Globus pallidus (tissue), 1 donor: ENCODE measurements around the gene TPK1.
"Not testable (repeated sequence)": the region's sequence is repeated elsewhere in the genome, so short reads cannot be mapped to it uniquely, and the experiment has no call there.

Experiments used
- DNase-seq: peaks from one replicate; pipeline ENCODE4 v3.0.0-alpha.2; 2015; ENCODE audit warnings: low spot score

Gene TPK1

DNA sequence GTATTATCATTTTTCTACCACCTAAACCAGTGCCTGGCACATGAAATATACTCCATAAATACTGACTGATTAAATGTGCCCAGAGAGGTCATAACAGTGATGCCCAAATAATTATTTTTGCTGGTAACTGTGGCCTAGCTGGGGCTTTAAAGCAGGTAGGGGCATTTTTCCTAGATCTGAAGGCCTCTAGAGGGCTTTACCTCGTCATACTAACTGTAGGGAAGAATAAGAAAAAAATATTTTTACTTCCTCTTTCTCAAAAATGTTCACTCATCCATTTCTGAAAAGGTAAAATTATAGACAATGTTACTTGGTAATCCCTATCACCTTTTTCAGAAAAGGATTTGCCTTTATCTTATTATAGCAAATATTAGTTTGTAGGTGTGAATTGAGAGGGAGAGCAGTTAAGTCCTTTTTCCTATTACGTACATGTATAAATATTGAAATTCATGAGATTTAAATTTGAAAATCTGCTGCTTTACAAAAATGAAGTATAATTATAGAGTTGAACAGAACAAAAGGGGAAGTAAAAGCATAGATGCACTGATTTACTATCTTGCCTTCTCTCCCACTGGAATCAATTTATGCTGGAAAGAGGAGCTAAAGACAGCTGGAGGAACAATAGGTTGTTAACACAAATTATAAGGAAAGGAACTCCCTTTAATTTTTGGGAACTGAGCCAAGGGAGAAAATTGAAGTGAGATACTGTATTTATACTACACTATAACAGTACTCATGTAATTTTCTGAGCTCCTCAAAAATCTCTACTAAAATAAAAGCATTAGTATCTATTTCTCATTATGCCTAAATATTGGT lies 360.8 kb downstream of the TPK1 start:
- no peak for DNase-seq

DNA sequence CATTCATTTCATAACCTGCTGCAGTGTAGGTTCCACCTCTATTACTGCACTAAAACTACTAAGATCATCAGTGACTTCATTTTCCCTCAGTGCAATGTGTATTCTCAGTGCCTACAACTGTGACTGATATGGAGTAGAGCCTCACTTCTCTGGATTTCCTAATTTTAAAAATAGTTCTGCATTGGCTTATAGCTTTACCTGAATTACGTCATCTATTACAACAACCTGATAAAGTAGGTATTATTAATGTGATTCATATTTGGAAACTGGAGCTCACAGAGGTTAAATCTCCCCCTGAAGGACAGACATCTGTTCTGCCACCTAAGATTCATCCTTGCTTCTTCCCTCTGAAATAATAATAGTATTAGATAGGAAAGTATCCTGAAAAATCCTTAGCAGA lies 361.5 kb downstream of the TPK1 start:
- DNase-seq = no peak

DNA sequence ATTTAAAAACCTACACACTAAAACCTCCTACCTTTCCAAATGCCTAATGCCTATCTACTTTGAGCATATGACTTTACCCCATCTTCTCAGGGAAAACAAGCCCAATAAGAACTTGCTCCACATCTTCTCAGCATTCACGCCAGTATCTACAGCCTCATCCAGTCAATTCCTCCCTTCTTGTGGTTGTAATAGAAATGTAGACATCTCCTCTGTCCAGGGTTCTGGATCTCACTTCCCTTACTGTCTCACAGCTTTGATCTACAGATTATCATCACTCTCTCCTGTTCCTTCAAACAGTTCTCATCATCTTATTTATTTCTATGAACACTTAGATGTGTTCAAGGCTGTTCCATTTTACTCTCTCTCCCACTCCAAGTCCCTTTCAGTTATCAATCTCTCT lies 361.9 kb downstream of the TPK1 start:
- DNase-seq = no peak

DNA sequence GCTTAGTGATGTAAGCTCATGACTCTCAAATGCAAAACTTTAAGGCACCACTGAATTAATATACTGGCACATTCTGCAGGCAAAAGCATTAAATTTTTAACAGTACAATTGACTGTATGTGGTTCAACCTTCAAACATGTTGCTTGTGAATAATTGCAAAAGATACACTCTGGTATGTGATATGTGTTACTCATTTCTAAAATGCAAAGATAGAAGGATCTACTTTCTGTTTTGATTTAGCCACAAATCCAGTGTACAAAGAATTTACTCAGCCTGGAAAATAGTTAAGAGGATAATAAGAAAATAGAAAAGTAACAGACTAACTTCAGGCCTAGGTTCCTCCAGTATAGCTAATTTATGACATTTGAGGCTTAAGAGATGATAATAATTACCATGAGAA lies 365.8 kb downstream of the TPK1 start:
- DNase-seq = no peak

DNA sequence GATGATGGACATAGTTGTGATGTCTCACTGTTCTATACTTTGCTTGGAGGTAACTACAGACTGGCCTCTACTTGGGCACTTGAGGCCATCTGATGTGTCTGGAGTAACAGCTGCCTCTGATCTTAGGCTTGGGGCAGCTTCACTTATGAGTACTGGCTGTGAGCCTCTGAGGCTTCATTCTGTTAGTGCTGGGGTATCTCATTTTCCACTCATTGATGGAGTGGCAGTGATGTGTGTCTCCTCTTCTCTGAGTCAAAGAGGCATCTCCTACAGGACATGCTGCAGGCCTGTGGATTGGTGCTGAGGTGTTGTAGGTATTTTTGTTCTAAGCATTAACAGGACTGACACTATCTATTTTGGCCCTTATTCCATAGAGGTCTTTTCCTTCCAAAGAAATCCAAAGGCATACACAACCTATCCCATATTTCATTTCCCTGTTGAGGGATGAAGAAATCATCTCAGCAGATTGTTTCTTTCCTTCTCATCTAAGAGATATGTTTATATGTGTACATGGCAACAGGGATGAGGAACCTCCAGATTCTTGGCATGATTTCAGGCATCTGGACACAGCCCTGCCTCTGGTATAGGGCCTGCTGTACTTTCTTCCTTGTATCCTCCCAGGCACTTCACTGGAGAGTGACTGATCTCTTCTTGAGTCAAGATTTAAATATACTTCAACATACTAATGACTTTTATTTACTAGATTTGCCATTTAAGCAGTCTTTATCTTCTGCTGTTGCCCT lies 366.7 kb downstream of the TPK1 start:
- no peak for DNase-seq

DNA sequence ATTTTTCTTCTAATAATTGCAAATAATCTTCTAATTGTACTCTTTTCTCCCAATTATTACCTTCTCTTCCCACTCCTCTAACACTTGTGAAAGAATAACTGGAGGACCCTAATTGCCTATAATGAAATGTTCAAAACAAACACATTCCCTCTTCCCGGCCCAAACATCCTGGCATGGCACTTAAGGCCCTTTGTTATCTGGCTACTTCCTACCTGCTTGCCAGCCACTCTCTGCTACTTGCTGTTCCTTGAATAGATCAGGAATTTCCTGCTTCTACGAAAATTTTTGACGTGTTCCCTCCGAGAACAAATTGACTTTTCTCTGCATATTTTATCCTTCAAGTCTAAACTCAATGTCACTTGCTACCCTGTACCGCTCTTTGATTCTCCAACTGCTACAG lies 376.2 kb downstream of the TPK1 start:
- no peak for DNase-seq

DNA sequence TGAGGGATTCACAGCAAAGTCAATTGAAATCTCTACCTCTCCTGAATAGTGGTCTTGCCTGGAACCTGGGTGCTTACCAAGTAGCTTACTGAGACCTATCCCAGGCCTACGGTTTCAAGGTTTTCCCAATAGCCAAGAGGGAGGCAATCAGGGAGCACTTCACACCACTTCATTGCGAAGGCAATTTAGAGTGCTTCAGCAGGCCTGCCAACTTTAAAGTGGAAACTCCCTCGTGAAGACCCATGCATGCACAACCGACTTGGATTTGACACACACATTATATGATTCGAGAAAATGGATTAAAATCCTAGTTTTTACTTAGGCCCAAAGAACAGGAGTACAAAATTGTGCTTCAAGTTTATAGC lies 380.8 kb downstream of the TPK1 start:
- DNase-seq = no peak

DNA sequence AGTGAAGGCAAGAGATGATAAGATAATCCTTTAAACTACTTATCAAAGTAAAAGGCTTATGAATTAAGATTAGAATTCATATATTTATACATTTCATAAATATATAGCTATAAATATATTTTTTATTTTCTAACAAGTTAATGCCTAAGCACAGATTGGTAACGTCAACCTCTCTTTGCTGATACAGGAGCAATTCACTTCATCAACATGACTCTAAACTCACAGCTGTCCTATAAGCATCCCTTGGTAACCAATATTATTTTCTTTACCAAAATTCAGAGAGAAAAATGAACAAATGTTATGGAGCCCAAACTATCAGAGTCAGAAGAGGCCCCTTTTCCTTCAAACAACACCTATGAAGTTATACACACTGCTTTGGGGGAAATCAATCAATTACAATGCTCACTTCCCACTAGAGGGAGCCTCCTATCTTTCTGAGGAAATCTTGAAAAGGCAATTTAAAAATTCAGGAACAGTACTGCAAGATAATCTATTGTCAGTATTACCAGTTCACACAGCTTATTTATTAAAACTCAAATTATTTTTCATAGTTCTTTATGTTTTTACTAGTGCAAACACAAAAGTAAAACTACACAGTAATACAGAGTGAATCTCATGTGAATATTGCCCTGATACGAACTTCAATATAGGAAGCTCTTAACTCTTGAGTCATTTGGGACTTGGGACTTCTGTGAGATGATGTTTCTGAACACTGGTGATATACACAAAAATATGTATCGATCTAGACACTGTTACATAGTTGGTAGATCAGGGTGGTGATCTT lies 381.4 kb downstream of the TPK1 start:
- DNase-seq = no peak

DNA sequence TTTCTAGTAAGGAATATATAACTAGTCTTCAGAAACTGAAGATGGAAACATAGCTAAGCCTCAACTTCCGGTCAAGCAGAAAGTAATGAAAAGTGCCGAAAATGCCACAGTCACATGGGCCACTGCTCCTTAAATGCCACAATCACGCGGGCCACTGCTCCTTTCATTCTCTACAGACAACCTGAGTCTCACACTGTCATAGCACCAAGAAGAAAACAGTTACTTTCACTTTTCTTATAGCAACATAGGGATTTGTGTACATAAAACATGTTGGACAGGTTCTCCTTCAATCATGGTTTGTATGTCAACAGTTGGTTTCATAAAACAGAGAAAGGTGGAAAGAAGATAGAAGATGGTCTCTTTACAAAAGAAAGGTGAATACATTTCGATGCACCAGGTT lies 383.8 kb downstream of the TPK1 start:
- DNase-seq = no peak

DNA sequence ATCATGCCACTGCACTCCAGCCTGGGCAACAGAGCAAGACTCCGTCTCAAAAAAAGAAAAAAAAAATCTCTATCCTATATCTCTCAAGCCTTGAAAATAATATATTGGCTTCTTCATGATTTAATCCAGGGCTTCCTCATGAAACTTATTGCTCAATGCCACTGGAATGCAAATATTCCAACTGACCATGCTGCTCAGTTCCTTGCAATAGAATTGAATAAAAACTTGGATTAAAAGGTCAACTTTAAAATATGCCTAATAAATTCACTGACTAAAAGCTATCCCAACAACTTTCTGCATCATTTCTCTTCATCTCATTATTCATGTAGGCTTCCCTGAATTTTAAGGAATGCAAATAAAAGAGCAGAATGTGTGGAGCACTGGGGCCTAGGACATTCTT lies 390.3 kb downstream of the TPK1 start:
- DNase-seq = no peak

DNA sequence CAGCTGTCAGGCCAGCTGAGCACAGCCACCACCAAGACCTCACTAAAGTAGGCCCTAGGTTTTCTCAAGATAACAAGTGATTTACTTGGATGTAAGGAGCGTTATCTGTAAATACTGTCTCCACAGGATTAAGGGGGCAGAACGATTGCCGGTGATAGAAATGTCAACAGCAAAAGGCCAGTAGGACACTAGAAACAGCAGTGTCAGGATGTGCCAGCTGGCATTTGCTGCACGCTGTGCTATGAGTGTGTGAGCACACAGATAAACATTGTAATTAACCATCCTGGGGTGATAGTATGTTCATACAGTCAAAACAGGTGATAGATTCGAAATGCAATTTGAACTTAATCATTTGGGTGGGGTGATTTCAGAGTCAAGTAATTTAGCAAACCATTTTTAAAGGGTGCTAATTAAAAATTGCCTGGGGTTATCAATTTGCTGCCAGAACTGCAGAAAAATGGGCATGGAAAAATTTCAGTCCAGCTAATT lies 396.1 kb downstream of the TPK1 start:
- no peak for DNase-seq

DNA sequence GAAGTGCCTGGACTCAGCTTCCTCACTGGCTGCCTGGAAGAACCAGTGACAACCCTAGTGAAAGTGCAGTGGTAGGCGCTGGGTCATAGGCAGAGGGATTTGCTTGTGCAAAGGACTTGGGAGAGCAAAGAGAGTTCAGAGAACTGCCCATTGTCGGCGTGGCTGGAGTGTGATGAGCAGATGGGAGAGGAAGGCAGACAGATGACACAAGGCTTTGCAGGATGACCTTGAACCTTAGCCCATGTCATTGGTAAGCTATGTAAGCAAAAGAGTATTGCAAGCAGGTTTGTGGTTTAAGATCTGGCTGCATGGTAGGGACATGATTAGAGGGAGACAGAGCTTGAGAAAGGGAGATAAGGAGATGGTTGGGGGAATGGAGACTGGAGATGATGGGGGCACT lies 397.1 kb downstream of the TPK1 start:
- no peak for DNase-seq

DNA sequence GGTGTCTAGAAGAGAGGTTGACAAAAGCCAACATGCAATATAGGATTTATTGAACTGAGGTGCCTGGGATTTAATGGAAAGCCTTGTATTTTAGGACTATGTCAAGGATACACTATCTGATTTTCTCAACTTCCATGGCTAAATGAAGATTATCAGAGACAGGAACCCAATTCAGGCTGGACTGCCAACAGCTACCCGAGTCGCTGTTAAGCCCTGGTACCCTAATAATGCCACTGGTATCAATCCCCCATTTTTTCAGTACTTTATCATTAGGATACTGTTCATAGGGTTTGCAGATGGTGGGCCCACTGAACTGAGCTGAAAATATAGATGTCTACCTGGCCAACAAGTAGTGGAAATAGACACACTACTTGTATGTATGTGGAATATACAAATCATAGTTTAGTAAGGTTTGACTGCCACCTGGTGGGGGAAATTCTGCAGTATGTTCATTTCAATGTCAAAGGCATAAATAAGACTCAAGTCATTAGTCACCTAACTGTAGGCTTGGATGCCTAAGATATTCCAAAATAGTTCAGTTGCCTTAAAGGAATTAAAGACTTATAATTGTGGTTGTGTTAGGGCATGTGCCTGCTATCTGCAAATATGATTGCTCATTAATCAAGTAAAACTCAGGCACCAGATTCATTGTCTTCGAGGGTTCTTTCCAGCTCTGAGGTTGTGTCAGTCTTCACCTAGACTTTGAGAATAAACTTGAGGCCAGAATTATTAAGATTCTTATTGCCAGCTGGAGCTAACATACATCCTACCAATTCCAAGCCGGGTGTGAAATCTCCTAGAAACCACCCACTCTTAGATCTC lies 398.3 kb downstream of the TPK1 start:
- peak; percentile 39 for DNase-seq

DNA sequence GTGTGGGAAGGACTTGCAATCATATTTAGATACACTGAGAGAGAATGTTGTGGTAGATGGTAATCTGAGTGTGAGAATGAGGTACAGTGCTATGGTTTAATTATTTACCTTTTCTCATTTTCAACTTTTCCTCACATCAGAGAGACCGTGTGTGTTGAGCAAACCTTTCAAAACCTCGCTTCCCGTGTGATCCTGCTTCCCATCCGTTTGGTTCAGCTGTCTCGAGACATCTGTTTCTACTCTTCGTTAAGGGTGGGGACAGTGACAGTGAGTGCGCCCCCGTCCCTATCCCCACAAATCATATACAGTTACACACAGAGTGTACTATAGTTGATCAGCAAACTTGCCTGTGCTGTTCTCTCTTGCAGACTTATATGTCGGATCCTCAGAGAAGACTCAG lies 399.4 kb downstream of the TPK1 start:
- DNase-seq = no peak

DNA sequence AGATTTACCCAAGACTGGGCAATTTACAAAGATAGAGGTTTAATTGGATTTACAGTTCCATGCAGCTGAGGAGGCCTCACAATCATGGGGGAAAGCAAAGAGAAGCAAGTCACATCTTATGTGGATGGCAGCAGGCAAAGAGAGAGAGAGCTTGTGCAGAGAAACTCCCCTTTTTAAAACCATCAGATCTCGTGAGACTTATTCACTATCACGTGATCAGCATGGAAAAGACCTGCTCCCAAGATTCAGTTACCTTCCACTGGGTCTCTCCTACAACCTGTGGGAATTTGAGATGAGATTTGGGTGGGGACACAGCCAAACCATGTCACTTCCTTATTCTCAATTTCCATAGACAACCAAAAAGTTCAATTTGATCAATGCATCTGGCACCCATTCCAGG lies 407.4 kb downstream of the TPK1 start:
- DNase-seq = no peak

DNA sequence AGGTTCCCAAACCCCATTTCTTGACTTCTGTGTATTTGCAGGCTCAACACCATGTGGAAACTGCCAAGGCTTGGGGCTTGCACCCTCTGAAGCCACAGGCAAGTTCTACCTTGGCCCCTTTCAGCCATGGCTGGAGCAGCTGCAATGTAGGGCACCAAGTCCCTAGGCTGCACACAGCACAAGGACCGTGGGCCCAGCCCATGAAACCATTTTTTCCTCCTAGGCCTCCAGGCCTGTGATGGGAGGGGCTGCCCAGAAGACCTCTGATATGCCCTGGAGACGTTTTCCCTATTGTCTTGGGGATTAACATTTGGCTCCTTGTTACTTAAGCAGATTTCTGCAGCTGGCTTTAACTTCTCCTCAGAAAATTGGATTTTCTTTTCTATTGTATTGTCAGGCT lies 408.3 kb downstream of the TPK1 start:
- not testable (repeated sequence) for DNase-seq

DNA sequence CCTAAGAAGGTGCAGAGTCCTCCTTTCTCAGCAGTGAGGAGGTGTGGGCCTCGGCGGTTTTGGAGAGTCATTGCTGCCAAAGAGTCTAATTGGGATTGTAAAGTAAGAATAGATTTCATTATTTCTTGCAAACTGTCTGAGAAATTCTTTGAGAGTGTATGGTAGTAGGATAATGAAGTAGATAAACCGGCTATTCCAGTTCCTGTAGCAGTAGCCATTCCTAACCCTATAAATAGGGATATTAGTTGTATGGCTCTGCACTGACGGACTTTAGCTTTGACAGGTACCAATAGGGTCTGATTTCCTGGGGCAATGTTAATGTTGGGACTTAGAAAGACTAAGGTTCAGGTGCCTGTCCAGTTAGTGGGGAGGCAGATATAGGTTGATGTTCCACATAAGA lies 416.9 kb downstream of the TPK1 start:
- not testable (repeated sequence) for DNase-seq

DNA sequence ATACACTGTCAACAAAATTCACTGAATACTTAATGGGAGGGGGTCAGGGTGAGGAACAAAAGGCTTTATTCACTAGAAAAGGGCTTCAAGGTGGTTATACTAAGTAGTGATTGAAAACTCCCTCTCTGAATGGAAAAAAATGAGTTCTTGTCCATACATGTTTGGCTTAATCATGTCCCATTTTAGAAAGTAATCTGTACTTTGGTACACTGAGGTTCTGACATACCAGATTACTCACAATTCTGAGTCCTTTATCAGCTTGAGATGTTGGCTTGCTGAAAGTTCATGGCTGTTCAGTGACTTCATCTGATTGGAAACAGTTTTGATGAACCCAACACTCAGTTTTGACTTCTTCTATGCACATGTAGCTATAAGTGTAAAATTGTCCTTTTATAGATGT lies 419.5 kb downstream of the TPK1 start:
- DNase-seq = no peak

DNA sequence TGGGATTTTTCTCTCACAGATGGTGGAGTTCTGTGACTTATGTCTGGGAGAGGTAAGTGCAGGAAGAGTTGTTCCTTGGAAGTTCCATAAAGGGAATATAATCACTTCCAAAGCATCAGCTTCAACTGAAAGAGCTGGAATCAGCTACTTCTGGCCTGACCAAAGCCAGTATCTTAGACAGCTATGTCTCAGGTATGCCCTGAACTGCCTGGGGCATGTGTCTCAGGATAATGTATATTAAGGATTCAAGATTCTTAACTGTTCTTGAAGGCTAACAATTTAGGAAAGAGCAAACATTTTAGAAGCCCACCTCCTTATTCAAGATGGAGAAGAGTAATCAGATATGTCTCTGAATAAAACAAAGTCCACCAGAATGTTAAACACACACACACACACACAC lies 420.0 kb downstream of the TPK1 start:
- DNase-seq = no peak

DNA sequence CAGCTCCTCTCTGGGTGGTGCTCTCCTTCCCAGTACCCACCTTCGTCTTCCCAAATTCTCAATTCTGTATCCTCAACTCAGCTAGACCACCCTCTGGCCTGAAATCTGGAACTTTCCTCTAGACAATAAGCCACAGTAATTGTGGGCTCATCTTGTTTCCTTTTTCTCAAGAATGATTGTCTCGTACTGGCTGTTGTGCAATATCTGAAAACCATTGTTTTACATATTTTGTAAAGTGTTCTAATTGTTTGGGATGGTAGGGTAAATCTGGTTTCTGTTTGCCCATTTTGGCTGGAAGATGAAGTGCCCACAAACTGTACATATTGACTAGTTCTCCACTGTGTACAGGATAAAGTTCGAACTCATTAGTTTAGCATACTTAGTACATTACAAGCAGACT lies 421.0 kb downstream of the TPK1 start:
- no peak for DNase-seq

DNA sequence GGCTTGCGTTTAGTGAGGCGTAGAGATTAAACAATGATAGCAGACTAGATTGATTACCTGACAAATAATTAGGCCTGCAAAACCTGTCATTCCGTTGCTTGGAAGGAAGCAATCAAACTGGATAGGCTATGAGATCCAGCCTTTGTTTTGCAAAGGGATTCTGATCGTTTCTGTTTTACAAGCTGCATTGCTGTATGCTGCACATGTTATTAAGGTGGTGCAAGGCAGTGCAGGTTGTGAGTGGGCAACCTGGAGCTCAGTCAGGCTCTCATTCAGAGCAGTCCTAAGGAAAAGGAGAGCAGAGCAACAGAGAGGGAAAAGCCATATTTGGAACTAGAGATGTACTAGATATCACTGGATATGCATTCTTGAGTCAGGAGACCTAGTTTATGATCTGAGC lies 425.4 kb downstream of the TPK1 start:
- no peak for DNase-seq

DNA sequence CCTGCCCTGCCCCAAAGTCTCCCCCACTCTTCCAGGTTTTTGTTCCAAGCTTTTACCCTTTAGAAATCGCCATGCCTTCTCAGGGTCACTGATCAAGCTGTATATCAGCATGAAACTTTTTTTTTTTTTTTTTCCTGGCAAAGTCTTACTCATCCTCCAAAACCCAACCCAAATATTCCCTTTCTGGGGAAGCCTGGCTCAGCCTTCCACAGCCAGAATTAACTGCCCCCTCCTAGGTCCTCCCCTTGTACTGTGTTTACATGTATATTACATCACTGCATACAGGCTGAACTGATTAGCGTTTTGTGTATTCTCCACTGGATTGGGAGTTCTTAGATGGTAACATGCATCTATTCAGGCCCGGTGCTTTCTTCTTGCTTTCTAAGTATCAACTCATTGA lies 427.7 kb downstream of the TPK1 start:
- no peak for DNase-seq
